Adrenal gland (tissue), 5 donors: ENCODE data around the gene DNAJC3.

Experiments used
- CTCF ChIP-seq, 6 experiments: fragments of 450-650 bp in 4 of 6; fragments of 200-600 bp in 2 of 6; sonication (generic) in 1 of 6; IDR thresholded peaks; 1 replicate in 5 of 6; 2 replicates in 1 of 6; pipeline versions ENCODE4 v1.5.1 to v1.8.0; 2016 to 2021; ENCODE audit warnings: antibody characterized with exemption in 6 of 6, mild to moderate bottlenecking in 2 of 6, moderate library complexity in 1 of 6
- POLR2A ChIP-seq, 2 donors: fragments of 450-650 bp; IDR thresholded peaks; one replicate each; pipeline ENCODE4 v1.6.1; 2017; ENCODE audit warnings: antibody characterized with exemption in 2 of 2, mild to moderate bottlenecking in 2 of 2, moderate library complexity in 1 of 2
- donor health status: DM: no; HTN: no; CAD: no.

- TF ChIP-seq CTCF (IDR thresholded peaks at IDR 0.05) (no peak), POLR2A (IDR thresholded peaks at IDR 0.05) (no peak)
Measured at GRCh38 chr13:95814495-95814894, 137.6 kb downstream of the DNAJC3 start.
